HEK293 (cell line): ENCODE results near the gene SLC26A8.

Experiments
- SETDB1 ChIP-seq: IDR thresholded peaks from one replicate; pipeline ENCODE4 v1.6.1; 2017; ENCODE audit warnings: mild to moderate bottlenecking, low read length, moderate library complexity, mixed read lengths; ENCODE audit not compliant: insufficient read length
- ZNF548 ChIP-seq: fragments of 450-650 bp; formaldehyde crosslinking; IDR thresholded peaks from 2 replicates; pipeline ENCODE4 v1.5.1; 2016; ENCODE audit warnings: missing biosample characterization, missing genetic modification characterization

- TF ChIP-seq SETDB1 (no peak), ZNF548 (no peak)
Observed at GRCh38 chr6:35900448-35900847, 124.0 kb downstream of the SLC26A8 start.
